HG03159 (cell line): ENCODE data around the gene MRTFA.
"Not testable (repeated sequence)": the region's sequence is repeated elsewhere in the genome, so short reads cannot be mapped to it uniquely, and the experiment has no call there.

Experiments used
- ATAC-seq: cut with Tn5 transposase; IDR thresholded peaks from one replicate; pipeline ENCODE4 v1.9.1; 2021; ENCODE audit warnings: mild to moderate bottlenecking, moderate library complexity; ENCODE audit not compliant: unreplicated experiment

The MRTFA gene

GRCh38 chr22:40526960-40527359 is 109.6 kb downstream of the MRTFA start:
- ATAC-seq: no peak

DNA sequence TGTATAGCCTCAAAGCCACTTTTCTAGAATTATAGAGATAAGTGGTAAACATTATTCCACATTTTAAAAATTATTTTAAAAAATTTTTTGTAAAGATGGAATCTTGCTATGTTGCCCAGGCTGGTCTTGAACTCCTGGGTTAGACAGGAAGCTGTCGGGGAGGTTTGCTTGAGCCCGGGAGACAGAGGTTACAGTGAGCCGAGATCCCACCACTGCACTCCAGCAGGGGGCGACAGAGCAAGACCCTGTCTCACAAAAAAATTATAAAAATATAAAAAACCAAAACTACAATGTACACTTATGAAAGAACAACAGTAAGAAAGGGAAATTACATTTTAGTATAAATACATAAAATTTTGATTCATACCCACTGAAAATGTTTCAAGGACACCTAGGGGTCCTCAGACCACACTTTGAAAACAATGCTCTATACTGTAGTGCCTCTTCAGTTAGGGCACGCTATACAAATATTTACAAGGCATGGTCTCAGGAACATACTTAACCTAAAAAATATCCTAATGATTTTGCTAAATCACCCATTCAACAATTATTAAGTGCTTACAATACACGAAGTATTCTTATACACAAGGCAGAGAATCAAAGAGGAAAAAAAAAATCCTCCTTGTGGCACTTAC is 111.2 kb downstream of the MRTFA start:
- ATAC-seq: no peak

- ATAC-seq: no peak
Measured at GRCh38 chr22:40524392-40525249, 111.9 kb downstream of the MRTFA start.

DNA sequence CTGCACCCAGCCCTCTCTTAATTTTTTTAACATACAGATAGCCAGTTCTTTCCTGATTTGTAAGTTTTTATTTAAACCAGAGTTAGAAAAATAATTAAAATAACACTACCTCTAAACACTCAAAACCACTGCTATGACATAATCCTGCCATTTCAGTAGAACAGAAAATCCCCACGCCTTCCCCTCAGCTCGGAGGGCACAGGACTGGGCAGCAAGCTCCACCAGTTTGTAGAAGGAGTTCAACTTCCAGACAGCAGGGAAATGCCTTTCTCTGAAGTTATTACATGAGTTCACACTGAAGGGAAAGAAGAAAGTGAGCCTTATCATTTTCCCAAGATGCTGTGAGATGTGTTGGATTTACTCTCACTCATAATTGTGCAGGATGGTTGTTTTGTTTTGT is 114.4 kb downstream of the MRTFA start:
- ATAC-seq: no peak

DNA sequence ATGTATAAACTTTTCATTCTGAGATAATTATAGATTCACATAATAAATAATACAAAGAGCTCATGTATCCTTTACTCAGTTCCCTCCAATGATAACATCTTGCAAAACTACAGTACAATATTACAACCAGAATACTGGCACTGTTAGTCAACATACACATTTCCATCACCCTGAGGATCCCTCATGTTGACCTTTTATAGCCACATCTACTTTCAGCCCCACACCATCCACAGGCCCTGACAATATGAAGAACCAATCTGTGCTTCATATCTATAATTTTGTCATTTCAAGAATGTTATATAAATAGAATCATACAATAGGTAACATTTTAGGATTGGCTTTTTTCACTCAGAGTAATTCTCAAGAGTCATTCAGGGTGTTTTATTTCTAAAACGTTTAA is 115.5 kb downstream of the MRTFA start:
- no peak for ATAC-seq

DNA sequence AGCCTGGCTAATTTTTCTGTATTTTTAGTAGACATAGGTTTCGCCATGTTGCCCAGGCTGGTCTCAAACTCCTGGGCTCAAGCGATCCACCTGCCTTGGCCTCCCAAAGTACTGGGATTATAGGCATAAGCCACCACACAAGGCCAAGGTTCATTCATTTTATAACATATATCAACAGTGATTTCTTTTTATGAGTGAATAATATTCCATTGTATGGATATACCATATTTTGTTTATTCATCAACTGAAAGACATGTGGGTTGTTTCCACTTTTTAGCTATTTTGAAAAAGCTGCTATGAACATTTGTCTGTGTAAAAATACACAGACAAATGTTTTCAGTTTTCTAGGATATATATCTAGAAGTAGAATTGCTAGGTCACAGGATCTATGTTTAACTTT is 116.0 kb downstream of the MRTFA start:
- ATAC-seq: no peak

GRCh38 chr22:40519948-40520331 is 116.6 kb downstream of the MRTFA start:
- no peak for ATAC-seq

- no peak for ATAC-seq
Measured at GRCh38 chr22:40519284-40519947, 117.1 kb downstream of the MRTFA start.

DNA sequence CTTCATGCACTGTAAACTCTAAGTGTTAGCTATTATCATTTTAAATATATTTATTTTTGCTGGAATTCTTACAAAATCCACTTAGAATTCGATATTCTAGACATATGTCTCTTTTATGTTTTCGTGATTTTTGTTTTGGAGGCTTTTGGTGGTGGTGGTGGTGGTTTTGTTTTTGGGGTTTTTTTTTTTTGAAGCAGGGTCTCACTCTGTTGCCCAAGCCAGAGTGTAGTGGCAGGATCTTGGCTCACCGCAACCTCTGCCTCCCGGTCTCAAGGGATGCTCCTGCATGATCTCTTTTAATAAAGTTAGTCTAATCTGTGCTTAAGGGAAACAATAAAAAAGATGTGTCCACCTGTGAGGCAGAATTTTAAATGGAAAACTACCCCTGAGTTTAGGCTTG is 117.7 kb downstream of the MRTFA start:
- no peak for ATAC-seq

- no peak for ATAC-seq
Measured at GRCh38 chr22:40517631-40518030, 118.9 kb downstream of the MRTFA start.

- no peak for ATAC-seq
Measured at GRCh38 chr22:40516416-40516815, 120.1 kb downstream of the MRTFA start.

GRCh38 chr22:40512426-40513136 is 123.9 kb downstream of the MRTFA start:
- ATAC-seq: no peak

GRCh38 chr22:40511604-40512003 is 124.9 kb downstream of the MRTFA start:
- no peak for ATAC-seq

DNA sequence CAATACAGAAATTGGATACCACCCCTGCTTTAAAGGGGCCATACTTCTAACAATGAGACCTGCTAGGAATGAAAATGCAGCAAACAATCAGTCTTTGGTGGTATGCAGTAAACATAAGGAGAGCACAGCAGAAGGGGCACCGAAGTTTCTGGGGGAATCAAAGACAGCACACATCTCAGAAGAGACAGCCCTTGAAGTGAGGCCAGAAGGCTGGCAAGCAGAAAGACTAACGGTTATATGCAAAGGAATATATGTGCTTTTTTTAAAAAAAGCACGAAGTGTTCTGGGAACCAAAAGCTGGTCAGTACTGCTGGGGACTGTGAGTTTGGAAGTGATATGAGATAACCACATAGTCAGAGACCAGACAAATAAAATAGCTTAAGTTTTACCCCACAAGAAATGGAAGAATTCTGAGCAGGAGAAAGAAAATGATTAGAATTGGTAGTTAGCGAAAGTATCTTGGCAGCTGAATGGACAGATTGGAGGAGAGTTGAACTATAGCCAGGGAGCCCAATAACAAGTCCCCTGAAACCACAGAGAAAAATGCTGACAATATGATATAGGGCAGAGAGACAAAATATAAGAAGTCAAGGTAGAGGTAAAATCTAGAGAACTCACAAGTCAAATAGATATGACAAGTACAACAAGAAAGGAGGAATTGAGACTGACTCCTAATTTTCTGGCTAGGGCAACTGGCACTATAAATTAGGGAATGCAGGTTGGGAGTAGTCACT is 125.7 kb downstream of the MRTFA start:
- ATAC-seq: no peak

DNA sequence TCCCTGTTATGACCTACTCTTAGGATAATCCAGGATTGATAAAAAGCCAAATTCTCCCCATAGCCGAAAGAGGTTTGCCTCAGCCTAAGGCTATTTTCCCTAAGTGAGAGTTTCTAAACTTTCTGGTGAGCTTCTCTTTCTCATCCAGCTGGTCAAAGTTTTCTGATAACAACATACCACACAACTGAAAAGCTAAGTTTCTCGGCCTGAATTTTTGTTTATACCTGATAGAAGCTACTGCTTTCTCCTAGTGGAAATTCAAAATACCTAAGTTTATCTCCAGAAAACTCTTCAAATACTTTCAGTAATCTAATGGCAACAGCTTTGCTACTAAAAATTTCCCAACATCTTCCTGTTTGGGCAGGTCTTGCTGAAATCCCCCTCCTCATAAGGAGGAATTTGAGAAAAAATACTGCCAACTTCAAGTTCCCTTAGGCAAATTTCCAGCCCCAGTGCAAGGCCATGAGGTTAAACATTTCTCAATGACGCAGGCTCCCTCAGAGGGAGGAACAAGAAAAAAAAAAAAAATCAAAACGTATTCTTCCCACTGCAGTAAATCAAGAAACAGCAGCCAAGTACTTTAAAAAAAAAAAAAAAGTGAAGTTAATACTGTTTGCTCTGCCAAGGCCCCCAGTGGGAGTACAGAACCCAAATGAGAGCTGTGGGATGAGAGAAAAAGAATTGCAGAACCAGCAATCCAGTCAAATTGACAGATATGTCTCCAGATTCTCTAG is 127.0 kb downstream of the MRTFA start:
- no peak for ATAC-seq

- not testable (repeated sequence) for ATAC-seq
Measured at GRCh38 chr22:40508046-40508445, 128.5 kb downstream of the MRTFA start.

DNA sequence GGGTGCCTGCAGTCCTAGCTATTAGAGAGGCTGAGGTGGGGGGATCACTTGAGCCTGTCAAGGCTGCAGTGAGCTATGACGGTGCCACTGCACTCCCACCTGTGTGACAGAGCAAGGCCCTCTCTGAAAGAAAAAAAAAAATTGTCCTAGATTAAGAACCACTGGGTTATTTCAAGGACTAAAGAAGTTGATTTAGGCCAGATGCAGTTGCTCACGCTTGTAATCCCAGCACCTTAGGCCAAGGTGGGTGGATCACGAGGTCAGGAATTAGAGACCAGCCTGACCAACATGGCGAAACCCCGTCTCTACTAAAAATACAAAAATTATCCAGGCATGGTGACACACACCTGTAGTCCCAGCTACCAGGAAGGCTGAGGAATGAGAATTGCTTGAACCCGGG is 129.0 kb downstream of the MRTFA start:
- no peak for ATAC-seq

DNA sequence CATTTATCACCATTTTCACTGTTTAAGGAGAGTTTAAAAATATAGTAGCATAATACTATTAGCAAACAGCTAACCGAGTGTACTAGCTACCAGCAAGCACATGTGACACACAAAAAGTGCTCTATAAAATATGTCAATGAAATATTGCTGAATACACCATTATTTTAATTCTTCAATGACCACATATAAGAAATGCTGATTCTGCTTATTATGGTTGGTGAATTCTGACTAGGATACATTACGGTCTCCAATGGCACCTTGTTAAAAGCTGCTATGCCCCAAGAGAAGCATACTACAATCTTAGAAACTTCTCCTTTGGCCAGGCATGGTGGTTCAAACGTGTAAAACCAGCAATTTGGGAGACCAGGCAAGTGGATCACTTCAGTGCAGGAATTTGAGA is 129.8 kb downstream of the MRTFA start:
- no peak for ATAC-seq

- ATAC-seq: no peak
Measured at GRCh38 chr22:40504285-40505249, 132.0 kb downstream of the MRTFA start.
